Neural cell (in vitro differentiated cells): Measurements from ENCODE around the gene GPR62.

Experiments used
- EP300 ChIP-seq: fragments of 450-650 bp; conservative IDR thresholded peaks from 2 replicates; pipeline ENCODE4 v1.6.1; 2014; ENCODE audit warnings: antibody characterized with exemption, mild to moderate bottlenecking, moderate library complexity; ENCODE audit not compliant: poor library complexity, severe bottlenecking
- EZH2 ChIP-seq: fragments of 200-600, 300-800 bp; shearing (Covaris generic), sonication (generic); IDR thresholded peaks from 2 replicates; pipeline ENCODE4 v1.6.1; 2014; ENCODE audit warnings: antibody characterized with exemption, low read length, borderline replicate concordance, mild to moderate bottlenecking; ENCODE audit not compliant: insufficient read depth, poor library complexity, severe bottlenecking
- MXI1 ChIP-seq: fragments of 450-650 bp; conservative IDR thresholded peaks from 2 replicates; pipeline ENCODE4 v1.6.1; 2014; ENCODE audit warnings: antibody characterized with exemption, mild to moderate bottlenecking; ENCODE audit not compliant: poor library complexity, severe bottlenecking
- POLR2AphosphoS5 ChIP-seq: IDR thresholded peaks from 2 replicates; pipeline ENCODE4 v1.6.1; 2012
- RAD21 ChIP-seq: fragments of 450-650 bp; conservative IDR thresholded peaks from 2 replicates; pipeline ENCODE4 v1.6.1; 2014; ENCODE audit warnings: antibody characterized with exemption, mild to moderate bottlenecking, moderate library complexity
- SMC3 ChIP-seq: fragments of 450-650 bp; conservative IDR thresholded peaks from 2 replicates; pipeline ENCODE4 v1.6.1; 2014; ENCODE audit warnings: antibody characterized with exemption, mild to moderate bottlenecking, moderate library complexity; ENCODE audit not compliant: poor library complexity
- TAF1 ChIP-seq: IDR thresholded peaks from 2 replicates; pipeline ENCODE4 v1.6.1; 2012; ENCODE audit warnings: low read depth
- TF ChIP-seq, protein P1 (sequence below): fragments of 450-650 bp; IDR thresholded peaks from 2 replicates; pipeline ENCODE4 v1.5.1; 2014; ENCODE audit warnings: antibody characterized with exemption, mild to moderate bottlenecking, moderate library complexity; ENCODE audit not compliant: poor library complexity, severe bottlenecking
- TF ChIP-seq, protein P2 (sequence below): IDR thresholded peaks from 2 replicates; pipeline ENCODE4 v1.6.1; 2012; ENCODE audit warnings: borderline replicate concordance

DNA sequence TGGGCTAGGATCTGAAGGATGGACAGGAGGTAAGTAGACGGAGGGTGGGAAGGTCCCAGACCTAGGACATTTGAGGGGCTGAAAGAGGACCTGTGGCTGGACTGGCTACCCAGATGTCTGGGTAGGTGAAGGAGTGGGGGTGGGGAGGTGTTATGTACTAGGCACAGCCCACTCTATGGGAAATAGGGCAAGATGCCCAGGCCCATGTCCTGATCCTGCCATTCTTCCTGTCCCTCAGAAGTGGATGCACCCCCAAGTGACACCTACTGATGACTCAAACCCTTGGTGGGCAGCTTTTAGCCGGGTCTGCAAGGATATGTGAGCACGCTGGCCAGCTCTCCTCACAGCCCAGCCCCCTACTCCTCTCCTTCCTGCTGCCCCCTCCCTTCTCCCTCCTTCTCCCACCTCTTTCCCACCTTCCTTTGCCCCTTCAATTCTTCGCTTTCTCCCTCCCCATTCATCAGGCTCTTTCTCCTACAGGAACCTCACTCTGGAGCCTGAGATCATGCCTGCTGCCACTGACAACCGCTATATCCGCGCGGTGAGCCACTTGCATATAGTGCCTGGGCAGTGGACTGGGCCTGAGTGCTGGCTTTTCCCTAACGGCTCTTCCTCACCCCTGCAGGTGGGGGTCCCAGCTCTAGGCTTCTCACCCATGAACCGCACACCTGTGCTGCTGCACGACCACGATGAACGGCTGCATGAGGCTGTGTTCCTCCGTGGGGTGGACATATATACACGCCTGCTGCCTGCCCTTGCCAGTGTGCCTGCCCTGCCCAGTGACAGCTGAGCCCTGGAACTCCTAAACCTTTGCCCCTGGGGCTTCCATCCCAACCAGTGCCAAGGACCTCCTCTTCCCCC is 33.3 kb downstream of the GPR62 start:
- no peak for TF ChIP-seq EP300
- TF ChIP-seq, protein P1, sequence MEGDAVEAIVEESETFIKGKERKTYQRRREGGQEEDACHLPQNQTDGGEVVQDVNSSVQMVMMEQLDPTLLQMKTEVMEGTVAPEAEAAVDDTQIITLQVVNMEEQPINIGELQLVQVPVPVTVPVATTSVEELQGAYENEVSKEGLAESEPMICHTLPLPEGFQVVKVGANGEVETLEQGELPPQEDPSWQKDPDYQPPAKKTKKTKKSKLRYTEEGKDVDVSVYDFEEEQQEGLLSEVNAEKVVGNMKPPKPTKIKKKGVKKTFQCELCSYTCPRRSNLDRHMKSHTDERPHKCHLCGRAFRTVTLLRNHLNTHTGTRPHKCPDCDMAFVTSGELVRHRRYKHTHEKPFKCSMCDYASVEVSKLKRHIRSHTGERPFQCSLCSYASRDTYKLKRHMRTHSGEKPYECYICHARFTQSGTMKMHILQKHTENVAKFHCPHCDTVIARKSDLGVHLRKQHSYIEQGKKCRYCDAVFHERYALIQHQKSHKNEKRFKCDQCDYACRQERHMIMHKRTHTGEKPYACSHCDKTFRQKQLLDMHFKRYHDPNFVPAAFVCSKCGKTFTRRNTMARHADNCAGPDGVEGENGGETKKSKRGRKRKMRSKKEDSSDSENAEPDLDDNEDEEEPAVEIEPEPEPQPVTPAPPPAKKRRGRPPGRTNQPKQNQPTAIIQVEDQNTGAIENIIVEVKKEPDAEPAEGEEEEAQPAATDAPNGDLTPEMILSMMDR: no peak
- no peak for TF ChIP-seq TAF1
- TF ChIP-seq RAD21: no peak
- no peak for TF ChIP-seq POLR2AphosphoS5
- TF ChIP-seq, protein P2, sequence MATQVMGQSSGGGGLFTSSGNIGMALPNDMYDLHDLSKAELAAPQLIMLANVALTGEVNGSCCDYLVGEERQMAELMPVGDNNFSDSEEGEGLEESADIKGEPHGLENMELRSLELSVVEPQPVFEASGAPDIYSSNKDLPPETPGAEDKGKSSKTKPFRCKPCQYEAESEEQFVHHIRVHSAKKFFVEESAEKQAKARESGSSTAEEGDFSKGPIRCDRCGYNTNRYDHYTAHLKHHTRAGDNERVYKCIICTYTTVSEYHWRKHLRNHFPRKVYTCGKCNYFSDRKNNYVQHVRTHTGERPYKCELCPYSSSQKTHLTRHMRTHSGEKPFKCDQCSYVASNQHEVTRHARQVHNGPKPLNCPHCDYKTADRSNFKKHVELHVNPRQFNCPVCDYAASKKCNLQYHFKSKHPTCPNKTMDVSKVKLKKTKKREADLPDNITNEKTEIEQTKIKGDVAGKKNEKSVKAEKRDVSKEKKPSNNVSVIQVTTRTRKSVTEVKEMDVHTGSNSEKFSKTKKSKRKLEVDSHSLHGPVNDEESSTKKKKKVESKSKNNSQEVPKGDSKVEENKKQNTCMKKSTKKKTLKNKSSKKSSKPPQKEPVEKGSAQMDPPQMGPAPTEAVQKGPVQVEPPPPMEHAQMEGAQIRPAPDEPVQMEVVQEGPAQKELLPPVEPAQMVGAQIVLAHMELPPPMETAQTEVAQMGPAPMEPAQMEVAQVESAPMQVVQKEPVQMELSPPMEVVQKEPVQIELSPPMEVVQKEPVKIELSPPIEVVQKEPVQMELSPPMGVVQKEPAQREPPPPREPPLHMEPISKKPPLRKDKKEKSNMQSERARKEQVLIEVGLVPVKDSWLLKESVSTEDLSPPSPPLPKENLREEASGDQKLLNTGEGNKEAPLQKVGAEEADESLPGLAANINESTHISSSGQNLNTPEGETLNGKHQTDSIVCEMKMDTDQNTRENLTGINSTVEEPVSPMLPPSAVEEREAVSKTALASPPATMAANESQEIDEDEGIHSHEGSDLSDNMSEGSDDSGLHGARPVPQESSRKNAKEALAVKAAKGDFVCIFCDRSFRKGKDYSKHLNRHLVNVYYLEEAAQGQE: no peak
- no peak for TF ChIP-seq EZH2
- TF ChIP-seq MXI1: no peak
- TF ChIP-seq SMC3: no peak
